ENCODE measurements around the gene STAM. TPM values are rescaled to one million over a fixed set of nuclear protein-coding genes. Genes with fewer than 3 reads are reported as not detected.

STAM gene
- total and polyA plus RNA-seq, 10 donors = 5.6 to 28.6 (median 20.3) TPM

GRCh38 chr10:17758200-17758599 lies 114.2 kb downstream of the STAM start:
- H3K4me3 ChIP-seq = no peak overlapping the region
- no peaks in the 10 kb centered on the region for H3K27me3 ChIP-seq (replicated peaks in 1 of 7)
- no peak for TF ChIP-seq POLR2A (IDR thresholded peaks at IDR 0.05)
- H3K36me3 ChIP-seq = no peaks in the 10 kb centered on the region
- no peaks in the 10 kb centered on the region for H3K9me3 ChIP-seq
- DNase-seq = no peak
- intact Hi-C loops (cut with DNase I; ENCODE audit: low total_unique reads) = no loop called here
- H3K27ac ChIP-seq = peak overlapping the region in 7 of 8 donors; percentile 37 to 76 (median 55)
- 69 to 90% (median 82%) methylated on average over 2 of the region's 2 CpGs for WGBS, 5 donors
- peaks cover 0 to 15% (median 11%) of the 10 kb centered on the region in 6 donors for H3K4me1 ChIP-seq

- Histone ChIP-seq H3K27ac (peak overlapping the region in 7 of 8 donors; percentile 37 to 76 (median 55)), H3K4me3 (no peak overlapping the region), H3K4me1 (peaks cover 0 to 15% (median 11%) of the 10 kb centered on the region in 6 donors), H3K36me3 (no peaks in the 10 kb centered on the region), H3K27me3 (replicated peaks in 1 of 7) (no peaks in the 10 kb centered on the region), H3K9me3 (no peaks in the 10 kb centered on the region)
- intact Hi-C loops (cut with DNase I; ENCODE audit: low total_unique reads) = no loop called here
- no peak for DNase-seq
- TF ChIP-seq POLR2AphosphoS5 (IDR thresholded peaks at IDR 0.05) = no peak
- no peak for TF ChIP-seq CTCF (IDR thresholded peaks at IDR 0.05 in 8 of 11, conservative IDR thresholded peaks at IDR 0.05 in 3 of 11)
- no peak for TF ChIP-seq POLR2A (IDR thresholded peaks at IDR 0.05)
These were observed 114.9 kb downstream of the STAM start for GRCh38 chr10:17758896-17759295.

GRCh38 chr10:17764142-17764541 lies 120.2 kb downstream of the STAM start:
- DNase-seq = no peak
- Histone ChIP-seq H3K36me3 (no peaks in the 10 kb centered on the region), H3K4me3 (no peak overlapping the region), H3K27me3 (replicated peaks in 1 of 7) (no peaks in the 10 kb centered on the region), H3K4me1 (peaks cover 0 to 5% (median 0%) of the 10 kb centered on the region in 6 donors), H3K9me3 (peaks cover 0 to 3% (median 0%) of the 10 kb centered on the region in 8 donors), H3K27ac (no peak overlapping the region)
- WGBS, 5 donors = 79 to 89% (median 81%) methylated on average over 4 of the region's 4 CpGs
- intact Hi-C loops (cut with DNase I; ENCODE audit: low total_unique reads) = no loop called here
- no peak for TF ChIP-seq CTCF (IDR thresholded peaks at IDR 0.05 in 8 of 11, conservative IDR thresholded peaks at IDR 0.05 in 3 of 11)
- no peak for TF ChIP-seq POLR2A (IDR thresholded peaks at IDR 0.05)
- TF ChIP-seq POLR2AphosphoS5 (IDR thresholded peaks at IDR 0.05) = no peak

- peaks cover 0 to 3% (median 0%) of the 10 kb centered on the region in 8 donors for H3K9me3 ChIP-seq
- no peak for DNase-seq
- no peak overlapping the region for H3K27ac ChIP-seq
- intact Hi-C loops (cut with DNase I; ENCODE audit: low total_unique reads) = no loop called here
- TF ChIP-seq POLR2AphosphoS5 (IDR thresholded peaks at IDR 0.05) (no peak), POLR2A (IDR thresholded peaks at IDR 0.05) (no peak)
- H3K4me3 ChIP-seq = no peak overlapping the region
- H3K36me3 ChIP-seq = no peaks in the 10 kb centered on the region
- H3K27me3 ChIP-seq (replicated peaks in 1 of 7) = no peaks in the 10 kb centered on the region
- 54 to 77% (median 61%) methylated on average over 3 of the region's 3 CpGs for WGBS, 5 donors
- peaks cover 0 to 5% (median 0%) of the 10 kb centered on the region in 6 donors for H3K4me1 ChIP-seq
These were observed 121.7 kb downstream of the STAM start for GRCh38 chr10:17765602-17766001.

Small RNAs within 50 kb of the gene (small RNA-seq; reads per million reads assigned to genes)
- gene AC069542.2 = 0 reads per million in 4 donors

Other genes with a start within 250 kb of the STAM start
- gene ST8SIA6, start 189.6 kb upstream of the STAM start, total RNA-seq = 1 to 10 TPM in 4 of 7 donors, under 1 TPM in 2, not detected in 1; 0.66 to 1.2 (median 1.0) TPM
- gene ST8SIA6, start 189.6 kb upstream of the STAM start, polyA plus RNA-seq = under 1 TPM in 1 of 3 donors, not detected in 2; 0.02 TPM
- 1 to 10 TPM; 2.8 to 4.9 (median 3.5) TPM for gene HACD1, start 26.8 kb upstream of the STAM start, total RNA-seq
- gene HACD1, start 26.8 kb upstream of the STAM start, polyA plus RNA-seq = 1 to 10 TPM; 3.2 to 4.2 (median 3.8) TPM
- 1 to 10 TPM in 3 of 7 donors, under 1 TPM in 4; 0.27 to 1.9 (median 0.89) TPM for gene TMEM236, start 108.0 kb downstream of the STAM start, total RNA-seq
- gene TMEM236, start 108.0 kb downstream of the STAM start, polyA plus RNA-seq = under 1 TPM; 0.09 to 0.22 (median 0.22) TPM
- gene MRC1, start 165.2 kb downstream of the STAM start, total RNA-seq = 100 to 1,000 TPM in 6 of 7 donors, 10 to 100 TPM in 1; 88.8 to 370 (median 151) TPM
- 10 to 100 TPM in 2 of 3 donors, 1 to 10 TPM in 1; 9.9 to 20.9 (median 10.8) TPM for gene MRC1, start 165.2 kb downstream of the STAM start, polyA plus RNA-seq

Measured in spleen (tissue), 11 donors.